Lower lobe of right lung (tissue), 2 donors: ENCODE data around the gene SPATA22. TPM values are rescaled to one million over a fixed set of nuclear protein-coding genes. Genes with fewer than 3 reads are reported as not detected.
A peak's percentile ranks its signal among the peaks of the same experiment; 100 is the strongest.

ENCODE experiments used
- ATAC-seq, 2 donors: fragments of 200-7000 bp; cut with Tn5 transposase; one replicate each; pipeline ENCODE4 v1.9.1; 2020 to 2022; ENCODE audit warnings: mild to moderate bottlenecking in 2 of 2, moderate library complexity in 2 of 2
- DNase-seq: peaks from one replicate; pipeline ENCODE4 v3.0.0-alpha.2; 2020
- H3K27ac ChIP-seq: fragments of 200-600 bp; one replicate; pipeline ENCODE4 v1.8.0; 2022
- H3K27me3 ChIP-seq: fragments of 200-600 bp; one replicate; pipeline ENCODE4 v1.8.0; 2022; ENCODE audit warnings: low read depth
- H3K36me3 ChIP-seq: fragments of 200-600 bp; one replicate; pipeline ENCODE4 v1.8.0; 2022; ENCODE audit warnings: mild to moderate bottlenecking
- H3K4me1 ChIP-seq: fragments of 200-600 bp; one replicate; pipeline ENCODE4 v1.8.0; 2022
- H3K4me3 ChIP-seq: fragments of 200-600 bp; one replicate; pipeline ENCODE4 v1.8.0; 2022; ENCODE audit warnings: mild to moderate bottlenecking
- H3K9me3 ChIP-seq: fragments of 200-600 bp; one replicate; pipeline ENCODE4 v1.8.0; 2022
- CTCF ChIP-seq: fragments of 200-600 bp; IDR thresholded peaks from one replicate; pipeline ENCODE4 v1.8.0; 2022; ENCODE audit warnings: antibody characterized with exemption, mild to moderate bottlenecking
- intact Hi-C: fragments of 100-400 bp; cut with DNase I; formaldehyde crosslinking; loops from one replicate; pipeline ENCODE4 v1.11.0; 2022
- total RNA-seq: library from RNA; stranded (reverse); fragmentation: NEBNext Ultra II Directional; extraction: Animal tissue kit (Norgen Biotek cat#: 25700); gene quantifications from one replicate; pipeline ENCODE4 v1.2.1, GENCODE V29; 2021
- donor health status: DM: no; HTN: yes; CAD: no; lungs with severe emphysema.

Gene SPATA22
- total RNA-seq, 1 donor from 2014 or later = 0.53 TPM

GRCh38 chr17:3482852-3483251 lies 11.2 kb upstream of the SPATA22 start:
- Histone ChIP-seq H3K9me3 (no peaks in the 10 kb centered on the region), H3K36me3 (no peaks in the 10 kb centered on the region), H3K4me3 (no peak overlapping the region), H3K27ac (no peak overlapping the region), H3K27me3 (no peaks in the 10 kb centered on the region), H3K4me1 (no peaks in the 10 kb centered on the region)
- intact Hi-C loops = no loop called here
- no peak for TF ChIP-seq CTCF
- DNase-seq (no peak), ATAC-seq (no peak)

GRCh38 chr17:3479988-3480387 lies 8.4 kb upstream of the SPATA22 start:
- Histone ChIP-seq H3K27me3 (no peaks in the 10 kb centered on the region), H3K4me1 (no peaks in the 10 kb centered on the region), H3K4me3 (no peak overlapping the region), H3K36me3 (no peaks in the 10 kb centered on the region), H3K27ac (no peak overlapping the region), H3K9me3 (no peaks in the 10 kb centered on the region)
- DNase-seq = no peak
- no peak for ATAC-seq
- no peak for TF ChIP-seq CTCF
- intact Hi-C loops = no loop called here

GRCh38 chr17:3475812-3476610 lies 4.4 kb upstream of the SPATA22 start, which contains the start of gene ASPA:
Gene ASPA (plus strand): TSS chr17:3475997. CDS start chr17:3476160, 163 bp downstream.
- peak within 1 kb of the TSS; percentile 64 for H3K27ac ChIP-seq
- no peaks in the 10 kb centered on the region for H3K36me3 ChIP-seq
- DNase-seq (no peak), ATAC-seq (peak; percentile 57 to 68)
- no peaks in the 10 kb centered on the region for H3K27me3 ChIP-seq
- H3K9me3 ChIP-seq = no peaks in the 10 kb centered on the region
- no peak for TF ChIP-seq CTCF
- peak within 1 kb of the TSS; percentile 51 for H3K4me3 ChIP-seq
- H3K4me1 ChIP-seq = no peaks in the 10 kb centered on the region
- intact Hi-C loops = no loop called here

- no peak for TF ChIP-seq CTCF
- DNase-seq (no peak), ATAC-seq (peak in 1 of 2 donors; percentile 14)
- H3K27ac ChIP-seq = peak overlapping the region; percentile 55
- H3K4me3 ChIP-seq = peak overlapping the region; percentile 51
- H3K9me3 ChIP-seq = no peaks in the 10 kb centered on the region
- intact Hi-C loops = no loop called here
- no peaks in the 10 kb centered on the region for H3K27me3 ChIP-seq
- no peaks in the 10 kb centered on the region for H3K36me3 ChIP-seq
- no peaks in the 10 kb centered on the region for H3K4me1 ChIP-seq
Measured at GRCh38 chr17:3475251-3475685, 3.6 kb upstream of the SPATA22 start.

- Histone ChIP-seq H3K36me3 (no peaks in the 10 kb centered on the region), H3K27me3 (no peaks in the 10 kb centered on the region), H3K9me3 (no peaks in the 10 kb centered on the region), H3K27ac (peak overlapping the region; percentile 55), H3K4me3 (no peak overlapping the region), H3K4me1 (no peaks in the 10 kb centered on the region)
- intact Hi-C loops = no loop called here
- no peak for DNase-seq
- no peak for TF ChIP-seq CTCF
- peak; percentile 41 to 63 for ATAC-seq
Measured at GRCh38 chr17:3474212-3474611, 2.6 kb upstream of the SPATA22 start.
